Upper lobe of left lung (tissue), 4 donors: Measurements from ENCODE around the gene DCAF8.

ENCODE experiments used
- POLR2A ChIP-seq, 4 donors: fragments of 450-650 bp; IDR thresholded peaks; one replicate each; pipeline ENCODE4 v1.5.1; 2016 to 2017; ENCODE audit warnings: antibody characterized with exemption in 4 of 4, mild to moderate bottlenecking in 2 of 4
- POLR2AphosphoS5 ChIP-seq, 2 donors: sonication (generic); formaldehyde crosslinking; IDR thresholded peaks; one replicate each; pipeline ENCODE4 v1.5.1; 2017; ENCODE audit warnings: antibody characterized with exemption in 2 of 2
- TF ChIP-seq, protein P1 (sequence below), 6 experiments: fragments of 450-650 bp in 4 of 6; fragments of 200-600 bp in 2 of 6; sonication (generic) in 2 of 6; IDR thresholded peaks; one replicate each; pipeline ENCODE4 v1.5.1; 2016 to 2019; ENCODE audit warnings: antibody characterized with exemption in 6 of 6

GRCh38 chr1:160227561-160227960 is 34.8 kb downstream of the DCAF8 start:
- TF ChIP-seq POLR2A (IDR thresholded peaks at IDR 0.05) (no peak), POLR2AphosphoS5 (IDR thresholded peaks at IDR 0.05) (no peak)
- TF ChIP-seq, protein P1, sequence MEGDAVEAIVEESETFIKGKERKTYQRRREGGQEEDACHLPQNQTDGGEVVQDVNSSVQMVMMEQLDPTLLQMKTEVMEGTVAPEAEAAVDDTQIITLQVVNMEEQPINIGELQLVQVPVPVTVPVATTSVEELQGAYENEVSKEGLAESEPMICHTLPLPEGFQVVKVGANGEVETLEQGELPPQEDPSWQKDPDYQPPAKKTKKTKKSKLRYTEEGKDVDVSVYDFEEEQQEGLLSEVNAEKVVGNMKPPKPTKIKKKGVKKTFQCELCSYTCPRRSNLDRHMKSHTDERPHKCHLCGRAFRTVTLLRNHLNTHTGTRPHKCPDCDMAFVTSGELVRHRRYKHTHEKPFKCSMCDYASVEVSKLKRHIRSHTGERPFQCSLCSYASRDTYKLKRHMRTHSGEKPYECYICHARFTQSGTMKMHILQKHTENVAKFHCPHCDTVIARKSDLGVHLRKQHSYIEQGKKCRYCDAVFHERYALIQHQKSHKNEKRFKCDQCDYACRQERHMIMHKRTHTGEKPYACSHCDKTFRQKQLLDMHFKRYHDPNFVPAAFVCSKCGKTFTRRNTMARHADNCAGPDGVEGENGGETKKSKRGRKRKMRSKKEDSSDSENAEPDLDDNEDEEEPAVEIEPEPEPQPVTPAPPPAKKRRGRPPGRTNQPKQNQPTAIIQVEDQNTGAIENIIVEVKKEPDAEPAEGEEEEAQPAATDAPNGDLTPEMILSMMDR (IDR thresholded peaks at IDR 0.05), result no peak
